HG03196 (cell line): ENCODE data around the gene ATPAF2.
A peak's percentile ranks its signal among the peaks of the same experiment; 100 is the strongest.

Experiments used
- ATAC-seq: cut with Tn5 transposase; IDR thresholded peaks from one replicate; pipeline ENCODE4 v1.9.1; 2021; ENCODE audit not compliant: unreplicated experiment

The ATPAF2 gene

DNA sequence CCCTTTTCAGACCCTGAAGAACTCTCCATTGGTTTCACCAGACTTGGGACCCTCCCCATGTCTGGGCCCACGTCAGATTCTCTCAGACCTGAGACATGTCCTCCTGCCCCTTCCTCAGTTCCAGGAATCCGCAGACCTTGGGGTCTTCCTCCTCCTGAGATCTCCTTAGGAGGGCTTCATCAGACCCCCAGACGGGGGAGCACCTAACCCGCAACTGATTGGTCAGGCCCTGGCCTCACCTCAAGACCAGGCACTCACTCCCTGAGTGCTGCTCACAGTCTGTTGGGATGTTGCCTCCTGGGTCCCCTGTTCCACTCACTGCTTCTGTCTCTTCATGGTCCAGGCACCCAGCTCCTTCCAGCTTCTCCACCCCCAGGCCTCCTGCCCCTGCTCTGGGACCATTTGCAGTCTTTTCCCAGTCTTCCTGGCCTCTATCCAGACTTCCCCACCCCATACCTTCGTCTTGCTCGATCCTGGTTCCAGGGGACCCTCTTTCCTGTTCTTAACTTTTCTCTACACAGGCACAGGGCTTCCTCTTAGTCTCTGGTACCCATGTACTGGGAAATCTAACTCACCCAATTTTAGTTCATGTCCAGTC is 1.4 kb upstream of the ATPAF2 start:
- ATAC-seq: no peak

DNA sequence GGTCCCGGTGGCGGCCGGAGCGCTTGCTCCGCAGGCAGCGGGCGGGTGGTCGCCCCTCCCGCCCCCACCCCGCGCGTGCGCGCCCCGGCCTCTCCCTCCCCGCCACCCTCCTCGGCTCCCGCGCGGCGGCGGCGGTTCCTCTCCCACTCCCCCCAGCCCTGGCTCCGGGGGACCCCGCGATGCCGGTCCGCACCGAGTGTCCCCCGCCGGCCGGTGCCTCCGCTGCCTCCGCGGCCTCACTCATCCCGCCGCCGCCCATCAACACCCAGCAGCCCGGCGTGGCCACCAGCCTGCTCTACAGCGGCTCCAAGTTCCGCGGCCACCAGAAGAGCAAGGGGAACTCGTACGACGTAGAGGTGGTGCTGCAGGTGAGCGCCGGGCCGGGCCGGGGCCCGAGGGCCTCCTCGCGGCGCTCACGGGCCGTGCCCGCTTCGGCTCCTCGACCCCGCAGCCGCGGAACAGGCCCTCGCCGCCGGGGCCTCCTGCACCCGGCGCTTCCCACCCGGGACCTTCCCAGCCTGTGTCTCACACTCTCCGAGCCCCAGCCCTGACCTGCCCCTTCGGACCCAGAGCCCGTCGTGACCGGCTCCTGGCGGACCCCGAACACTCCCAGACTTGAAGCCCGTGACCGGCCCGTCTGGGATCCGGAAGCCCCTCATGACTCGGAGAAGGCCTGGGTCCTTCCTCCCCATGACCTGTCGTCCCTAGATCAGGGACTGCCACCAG is 730 bp upstream of the ATPAF2 start:
- ATAC-seq: peak; percentile 21

DNA sequence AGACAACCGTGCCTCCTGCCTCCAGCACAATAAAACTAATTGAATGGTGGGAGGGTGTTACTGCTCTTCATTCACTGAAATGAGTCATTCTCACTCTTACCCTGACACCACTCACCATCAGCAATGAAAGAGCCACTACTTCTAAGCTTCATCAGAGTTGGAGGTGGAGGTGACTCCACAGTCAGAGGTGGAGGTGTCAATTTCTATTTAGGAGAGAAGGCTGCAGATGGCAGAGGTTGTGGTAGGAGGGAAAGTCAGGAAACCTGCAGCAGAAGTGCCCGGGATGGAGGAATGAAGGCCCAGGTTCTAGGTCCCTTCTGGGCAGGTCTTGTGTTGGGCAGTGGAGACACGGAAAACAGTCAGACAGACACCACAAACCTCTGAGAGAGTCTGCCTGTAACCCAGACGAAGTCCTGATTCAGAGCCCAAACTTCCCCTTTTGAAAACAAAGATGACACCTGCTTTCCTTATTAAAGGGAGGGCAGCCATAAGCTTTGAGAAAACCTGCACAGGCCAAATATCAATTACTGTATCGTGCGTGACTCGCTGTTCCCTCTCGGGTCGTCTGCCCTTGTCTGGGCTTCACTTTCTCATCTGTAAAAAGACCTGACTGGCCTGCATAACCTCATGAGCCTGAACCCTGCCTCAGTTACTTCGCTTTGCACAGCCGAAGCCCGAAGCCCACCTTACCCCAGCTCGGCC is 668 bp downstream of the ATPAF2 start:
- no peak for ATAC-seq

DNA sequence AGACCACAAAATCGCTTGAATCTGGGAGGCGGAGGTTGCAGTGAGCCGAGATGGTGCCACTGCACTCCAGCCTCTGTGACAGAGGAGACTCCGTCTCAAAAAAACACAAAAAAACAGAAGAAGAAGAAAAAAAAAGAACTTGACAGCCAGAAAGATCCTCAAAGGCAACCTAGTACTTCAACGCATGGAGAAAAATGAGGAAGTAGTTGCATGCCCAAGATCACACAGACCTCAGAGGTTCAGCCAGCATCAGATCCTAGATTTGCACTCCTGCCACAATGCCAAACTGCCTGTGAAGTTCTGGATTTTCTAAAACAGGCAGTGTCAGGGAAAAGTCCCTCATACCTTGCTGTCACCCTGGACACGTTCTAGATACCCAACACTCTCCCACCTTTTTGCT is 1.5 kb downstream of the ATPAF2 start:
- no peak for ATAC-seq

DNA sequence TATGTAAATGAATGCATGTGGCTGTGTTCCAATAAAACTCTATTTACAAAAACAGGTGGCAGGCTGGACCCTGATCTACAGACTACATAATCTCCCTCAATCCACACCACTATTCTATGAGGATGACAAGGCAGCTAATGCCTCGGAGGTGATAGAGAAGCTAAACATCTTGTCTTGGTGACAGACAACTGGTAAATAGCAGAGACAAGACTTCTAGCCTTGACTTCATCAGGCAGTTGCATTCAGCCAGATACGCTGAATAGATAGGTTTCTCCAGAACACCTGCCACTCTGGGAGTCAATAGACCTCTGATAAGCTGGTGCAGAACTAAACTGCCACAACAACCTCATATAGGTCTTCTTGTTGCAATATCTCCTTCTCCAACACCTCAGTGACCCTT is 3.3 kb downstream of the ATPAF2 start:
- no peak for ATAC-seq

DNA sequence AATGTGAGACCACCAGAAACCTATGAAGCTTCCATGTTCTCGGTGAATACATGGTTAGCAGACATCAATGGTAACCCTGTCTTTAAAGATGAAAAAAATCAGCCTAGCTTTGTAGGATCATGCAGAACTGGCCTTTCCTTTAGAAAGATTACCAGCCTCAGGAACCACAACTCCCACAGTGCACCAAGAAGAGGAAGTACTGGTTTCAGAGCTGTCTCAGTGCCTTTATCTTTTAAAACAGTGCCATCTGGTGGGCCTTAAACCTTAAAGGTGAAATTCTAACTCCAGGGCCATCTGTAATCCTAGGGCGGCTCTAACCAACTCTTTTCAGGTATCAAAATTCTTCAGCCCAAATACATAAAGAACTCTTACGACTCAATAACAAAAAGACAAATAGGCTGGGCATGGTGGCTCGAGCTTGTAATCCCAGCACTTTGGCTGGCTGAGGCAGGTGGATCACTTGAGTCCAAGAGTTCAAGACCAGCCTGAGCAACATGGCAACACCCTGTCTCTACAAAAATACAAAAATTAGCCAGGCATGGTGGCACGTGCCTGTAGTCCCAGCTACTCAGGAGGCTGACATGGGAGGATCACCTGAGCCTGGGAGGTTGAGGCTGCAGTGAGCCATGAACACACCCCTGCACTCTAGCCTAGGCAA is 5.4 kb downstream of the ATPAF2 start:
- peak; percentile 49 for ATAC-seq

DNA sequence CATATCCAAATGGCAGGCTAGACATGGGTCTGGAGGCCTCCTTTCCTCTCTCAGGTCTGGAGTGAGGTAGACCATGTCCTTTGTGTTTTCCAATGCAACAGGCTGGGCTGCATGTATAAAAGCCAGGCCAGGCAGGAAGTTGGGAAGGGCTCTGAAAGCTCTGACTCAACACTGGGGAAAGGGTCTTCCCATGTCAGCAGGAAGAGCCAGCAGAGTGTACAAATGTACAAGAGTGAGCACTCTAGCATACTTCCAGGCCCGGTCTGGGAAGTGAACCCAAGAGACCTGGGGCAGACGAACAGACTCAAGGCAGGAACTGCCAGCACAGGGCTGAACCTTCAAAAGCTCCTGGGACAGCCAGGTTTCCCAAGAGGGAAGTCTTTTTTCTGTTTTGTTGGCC is 7.0 kb downstream of the ATPAF2 start:
- ATAC-seq: no peak

DNA sequence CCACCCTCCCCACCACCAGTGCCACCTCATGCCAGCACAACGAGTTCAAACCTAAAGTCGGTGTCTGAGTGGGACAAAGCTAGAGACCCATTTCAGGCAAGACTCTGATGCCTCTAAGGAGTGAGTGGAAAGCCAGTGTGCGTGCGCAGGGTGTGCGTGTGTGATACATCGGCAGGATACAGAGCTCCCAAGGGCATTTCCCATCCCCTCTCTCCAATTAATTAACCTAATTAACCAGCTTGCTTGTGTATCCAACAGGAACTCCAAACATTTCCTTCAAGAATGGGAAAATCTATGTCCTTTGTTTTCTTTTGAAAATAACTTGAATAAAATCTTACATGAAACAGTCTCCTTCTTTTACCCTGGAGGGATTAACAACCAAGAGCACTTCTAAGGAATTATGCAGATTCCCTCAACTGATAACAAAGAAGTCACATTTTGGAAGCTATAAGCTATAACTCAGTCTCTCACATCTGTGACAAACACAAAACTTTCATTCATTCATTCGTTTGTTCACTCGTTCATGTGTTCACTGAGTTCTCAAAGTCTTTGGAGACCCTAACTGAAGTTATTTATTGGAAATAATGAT is 9.9 kb downstream of the ATPAF2 start:
- no peak for ATAC-seq

DNA sequence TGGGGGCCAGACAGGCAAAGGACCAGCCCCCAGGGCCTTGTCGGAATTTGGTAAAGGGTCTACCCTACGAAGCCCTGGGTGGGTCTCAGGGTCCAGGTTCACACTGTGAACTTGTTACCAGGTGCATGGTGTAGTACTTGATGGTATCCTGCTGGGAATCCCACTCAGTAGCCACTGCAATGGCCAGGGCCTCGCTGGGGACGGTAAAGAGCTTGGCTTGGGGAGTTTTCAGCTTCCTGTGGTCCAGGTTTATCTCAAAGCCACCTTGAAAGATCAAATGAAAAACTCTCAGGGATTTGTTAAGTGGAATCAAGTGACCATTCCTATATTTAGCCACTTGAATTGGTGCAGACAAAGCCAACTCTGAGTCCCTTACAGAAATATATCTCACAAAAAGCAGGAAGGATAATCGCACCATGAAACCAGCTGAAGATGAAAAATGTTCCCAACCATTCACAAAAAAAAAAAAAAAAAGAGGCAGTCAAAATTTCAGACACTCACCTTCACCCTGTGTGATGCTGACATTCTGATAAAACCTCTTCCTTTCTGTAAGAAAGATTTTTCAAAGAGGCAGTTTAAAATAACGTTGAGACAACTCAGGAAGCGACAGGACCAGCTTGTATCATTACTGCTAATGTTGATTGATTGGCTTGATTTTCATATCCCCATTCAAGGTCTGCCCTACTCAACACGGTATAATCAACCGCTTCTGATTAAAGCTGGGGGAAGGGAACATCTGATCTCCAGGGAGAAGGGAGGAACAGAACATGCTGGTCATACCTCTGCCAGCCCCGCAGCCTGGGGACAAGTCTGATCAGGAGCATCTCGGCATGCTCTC is 10.6 kb downstream of the ATPAF2 start:
- no peak for ATAC-seq

DNA sequence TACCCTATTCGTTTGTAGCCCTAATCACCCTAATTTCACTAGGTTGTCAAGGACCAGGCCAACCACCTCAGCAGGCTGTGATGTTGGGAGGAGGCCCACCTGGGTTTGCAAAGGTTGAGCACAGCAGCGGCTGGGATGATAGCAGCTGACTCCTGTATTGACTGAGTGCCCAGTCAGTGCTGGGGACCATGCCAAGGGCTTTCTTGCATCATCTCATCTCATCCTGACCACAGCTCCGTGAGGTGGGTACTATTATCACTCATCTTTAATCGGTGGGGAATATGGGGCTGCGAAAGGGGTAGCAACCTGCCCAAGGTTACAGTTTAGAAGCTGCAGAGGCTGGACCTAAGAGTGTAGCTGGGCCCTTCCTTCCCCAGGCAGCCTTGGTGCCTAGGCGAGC is 11.7 kb downstream of the ATPAF2 start:
- no peak for ATAC-seq

DNA sequence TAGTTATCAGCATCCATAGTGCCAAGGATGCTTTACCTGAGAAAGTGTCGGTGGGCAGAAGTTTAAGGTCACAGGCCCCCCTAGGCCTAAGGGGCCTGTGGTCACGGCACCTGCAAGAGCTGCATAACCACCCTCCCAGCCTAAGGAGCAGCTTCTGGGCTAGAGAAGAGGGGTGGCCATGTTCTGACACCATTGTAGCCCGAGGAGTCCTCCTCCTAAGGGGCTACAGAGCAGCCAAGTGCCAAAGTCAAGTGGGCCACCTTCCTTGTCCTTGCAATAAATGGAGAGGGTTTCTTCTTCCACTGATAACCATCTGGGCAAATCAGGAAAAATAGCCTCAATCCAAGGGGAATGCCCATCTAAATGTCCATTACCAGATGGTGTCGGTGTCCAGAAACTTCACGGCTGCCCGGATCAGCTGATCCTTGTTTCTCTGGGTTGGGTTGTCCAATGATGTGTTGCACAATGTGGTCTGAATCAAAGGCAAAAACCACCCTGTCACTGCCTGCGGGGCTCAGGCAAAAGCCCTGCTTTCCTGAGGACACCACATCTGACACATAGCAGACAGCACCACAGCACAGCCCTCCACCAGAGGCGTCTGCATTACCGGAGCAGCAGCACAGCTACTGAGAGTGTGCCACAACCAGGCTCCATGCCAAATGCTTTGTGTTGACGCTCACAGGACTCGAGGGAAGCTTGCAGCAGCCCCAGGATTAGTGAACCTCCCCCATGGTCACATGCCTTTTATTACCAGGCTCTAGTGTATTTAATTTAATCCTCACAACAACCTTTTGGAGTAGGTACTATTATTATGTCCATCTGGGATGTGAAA is 12.8 kb downstream of the ATPAF2 start:
- no peak for ATAC-seq

DNA sequence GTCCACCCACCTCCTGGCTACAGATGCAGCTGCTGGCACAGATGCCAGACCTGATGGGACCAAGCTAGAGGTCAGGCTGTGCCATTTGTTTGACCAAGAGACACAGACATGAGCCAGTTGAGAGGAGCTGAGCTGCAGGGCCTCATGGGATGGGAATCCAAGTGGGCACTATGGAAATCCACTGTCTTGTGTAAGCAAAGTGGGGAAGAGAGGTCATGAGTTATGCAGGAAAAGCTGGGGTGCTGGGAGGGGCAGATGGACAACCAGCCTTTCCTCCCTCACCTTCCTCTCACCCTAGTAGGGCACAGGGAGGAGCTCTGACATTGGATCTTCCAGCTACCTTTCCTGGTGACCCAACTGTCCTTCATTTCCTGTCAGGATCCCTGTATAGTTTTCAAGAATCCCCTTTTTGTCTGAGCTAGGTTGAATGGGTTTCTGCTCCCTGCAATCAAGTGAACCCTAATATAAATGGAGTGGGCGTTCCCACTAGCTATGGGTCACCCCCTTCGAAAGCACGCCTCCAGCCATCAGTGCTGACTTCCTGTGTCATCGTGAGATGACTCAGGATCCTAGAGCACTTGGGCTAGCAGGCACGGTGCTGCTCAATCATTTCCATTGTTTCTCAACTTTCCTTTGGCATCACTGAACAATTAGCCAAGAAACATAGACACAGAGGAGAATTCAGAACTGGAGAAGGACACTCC is 13.6 kb downstream of the ATPAF2 start:
- no peak for ATAC-seq

DNA sequence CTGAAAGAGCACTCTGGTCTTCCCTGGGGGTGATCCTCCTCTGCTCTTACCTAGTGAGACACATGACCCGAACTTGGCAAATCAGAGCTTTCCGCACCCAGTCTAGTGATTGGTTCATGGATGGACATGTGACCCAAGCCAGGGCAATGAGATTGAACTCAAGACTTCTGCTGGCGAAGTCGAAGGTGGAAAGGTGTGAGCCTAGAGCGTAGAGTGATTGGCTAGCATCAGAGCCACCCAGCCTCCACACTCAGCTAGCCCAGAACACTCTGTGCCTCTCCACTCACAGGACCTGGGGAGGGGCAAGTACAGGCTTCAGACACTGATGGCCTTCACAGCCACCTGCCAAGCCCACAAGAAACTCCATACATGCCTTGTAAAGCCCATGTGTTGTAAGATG is 17.6 kb downstream of the ATPAF2 start:
- no peak for ATAC-seq

DNA sequence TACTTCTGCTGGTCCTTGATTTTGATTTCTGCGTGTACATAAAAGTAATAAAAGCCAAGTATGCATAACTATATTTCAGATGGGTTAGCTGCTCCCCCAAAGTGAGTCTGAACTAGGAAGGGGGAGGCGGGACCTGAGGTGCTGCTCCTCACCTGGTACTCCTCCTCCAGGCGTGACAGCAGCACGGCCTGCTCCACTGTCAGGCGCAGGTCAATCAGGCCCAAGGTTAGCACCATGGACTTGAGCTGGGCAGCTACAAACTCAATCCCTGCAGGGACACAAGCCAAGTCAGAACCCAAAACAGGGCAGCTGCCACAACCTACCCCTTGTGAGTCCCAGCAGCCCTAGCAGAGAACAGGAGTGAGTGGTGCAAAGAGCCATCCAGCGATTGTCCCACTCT is 18.0 kb downstream of the ATPAF2 start:
- ATAC-seq: no peak

DNA sequence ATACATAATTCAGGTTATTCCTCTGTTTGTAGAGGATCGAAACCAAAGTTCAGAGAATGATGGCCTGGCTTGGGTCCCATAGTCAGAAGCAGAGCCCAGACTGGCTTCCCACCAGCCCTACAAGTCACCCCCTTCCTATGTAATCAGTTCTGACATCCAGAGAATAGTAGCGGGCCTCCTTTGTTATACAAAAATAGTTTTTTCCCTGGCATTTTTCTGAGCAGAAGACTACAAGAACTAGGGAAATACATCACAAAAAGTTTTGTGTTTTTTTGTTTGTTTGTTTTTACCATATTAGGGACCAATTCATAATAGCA is 19.2 kb downstream of the ATPAF2 start:
- ATAC-seq: no peak

DNA sequence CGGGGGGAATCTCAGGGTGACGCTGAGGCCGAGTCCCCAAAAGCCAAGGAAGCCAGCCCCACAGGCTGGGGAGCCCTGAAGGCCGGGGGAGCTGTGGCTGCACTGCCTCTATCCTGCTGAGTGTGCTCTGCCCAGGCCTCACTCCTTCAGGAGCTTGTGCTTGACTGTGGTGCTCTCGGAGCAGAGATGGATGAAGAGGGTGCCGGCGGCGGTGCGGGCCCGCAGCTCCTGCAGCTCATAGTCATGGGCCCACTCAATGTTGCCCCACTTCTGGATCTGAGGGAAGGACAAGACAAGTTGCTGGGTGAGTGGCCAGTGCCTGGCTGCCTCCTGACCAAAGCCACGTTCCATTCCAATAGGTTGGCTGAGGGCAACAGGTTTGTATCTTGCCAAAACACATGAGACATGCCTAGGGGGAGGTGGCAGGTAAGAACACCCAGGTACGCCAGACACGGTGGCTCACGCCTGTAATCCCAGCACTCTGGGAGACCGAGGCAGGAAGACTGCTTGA is 20.5 kb downstream of the ATPAF2 start:
- no peak for ATAC-seq

DNA sequence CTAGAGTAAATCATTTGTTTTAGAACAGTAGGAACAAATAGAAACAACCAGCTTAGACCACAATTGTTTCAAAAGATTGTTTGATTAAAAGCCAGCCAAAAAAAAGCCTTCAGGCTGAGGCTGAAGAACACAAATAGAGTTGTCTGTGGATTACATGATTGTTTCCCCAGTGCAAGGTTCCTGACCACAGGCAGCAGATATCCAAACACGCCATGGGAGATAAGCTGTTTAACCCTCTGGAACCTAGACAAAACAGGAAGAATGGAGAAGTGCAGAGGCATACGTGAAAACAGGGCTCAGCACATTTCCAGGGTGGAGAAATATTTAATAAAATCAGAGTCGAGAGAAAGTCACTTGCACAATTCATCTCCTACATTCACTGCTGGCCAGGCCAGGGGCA is 21.0 kb downstream of the ATPAF2 start:
- no peak for ATAC-seq

DNA sequence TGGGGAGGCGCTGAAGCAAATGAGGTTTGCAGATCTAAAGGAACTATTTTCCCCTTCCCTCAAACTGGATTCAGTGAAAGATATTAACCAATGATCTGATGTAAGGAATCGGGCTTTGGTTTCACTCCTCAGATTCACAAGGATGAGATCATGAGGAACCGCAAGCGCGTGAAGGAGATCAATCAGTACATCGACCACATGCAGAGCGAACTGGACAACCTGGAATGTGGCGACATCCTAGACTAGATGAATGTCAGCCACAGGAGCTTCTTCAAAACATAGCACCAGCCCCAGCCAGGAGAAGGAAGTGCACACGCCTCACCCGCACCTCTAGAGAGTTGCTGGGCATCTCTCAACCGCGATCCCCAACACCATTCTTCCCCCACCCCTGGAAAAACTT is 22.5 kb downstream of the ATPAF2 start:
- no peak for ATAC-seq

DNA sequence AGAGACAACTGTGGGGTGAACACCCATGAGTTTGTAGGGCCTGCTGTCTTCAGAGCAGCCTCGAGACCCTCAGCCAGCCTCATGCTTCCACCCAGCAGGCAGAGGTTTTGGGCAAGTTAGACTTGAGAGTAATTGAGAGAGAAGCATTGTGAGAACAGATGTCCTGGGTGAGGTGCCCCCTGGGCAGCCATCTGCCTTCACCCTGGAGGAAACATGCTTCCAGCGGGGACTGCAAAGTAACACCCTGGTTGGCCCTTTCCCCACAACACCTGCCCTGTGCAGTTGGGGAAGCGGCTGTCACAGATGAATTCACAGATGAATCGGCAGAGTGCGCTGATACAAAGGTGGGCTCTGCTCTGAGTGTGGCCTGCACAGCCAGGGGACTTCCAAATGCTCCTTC is 23.4 kb downstream of the ATPAF2 start:
- ATAC-seq: no peak
